ENCODE results near the gene COMMD7. TPM values are rescaled to one million over a fixed set of nuclear protein-coding genes. Genes with fewer than 3 reads are reported as not detected.

Gene COMMD7
- total RNA-seq, 1 experiment from 2014 or later = 13.2 TPM

DNA sequence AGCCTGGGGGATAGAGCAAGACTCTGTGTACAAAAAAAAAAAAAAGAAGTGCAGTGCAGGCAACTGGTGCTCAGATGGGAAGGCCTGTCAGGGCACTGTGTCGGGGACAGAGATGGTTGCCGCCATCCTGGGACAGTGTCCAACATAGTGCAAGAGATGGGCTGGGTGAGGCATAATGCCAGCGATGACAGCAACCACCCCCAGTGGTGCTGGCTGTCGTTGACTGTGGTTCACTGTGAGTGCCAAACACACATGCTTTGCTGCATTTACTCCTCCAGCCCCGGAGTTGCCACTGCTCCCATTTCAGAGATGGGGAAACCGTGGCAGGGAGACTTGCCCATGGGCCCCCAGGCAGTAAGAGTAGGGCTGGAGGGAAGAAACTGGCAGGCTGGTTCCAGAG, 64.3 kb downstream of the COMMD7 start:
- BruUV-seq (replicated peaks) = no TSS peak
- no peak overlapping the region for H3K9ac ChIP-seq (ENCODE audit: low read length)
- no peak overlapping the region for H3K27ac ChIP-seq (ENCODE audit: low read depth, low read length)
- H3K27me3 ChIP-seq (ENCODE audit: insufficient read depth, low read length) = no peaks in the 10 kb centered on the region
- H3K9me2 ChIP-seq (ENCODE audit: insufficient read depth) = no peaks in the 10 kb centered on the region
- TF ChIP-seq SIN3A (IDR thresholded peaks at IDR 0.05; ENCODE audit: low read depth) (no peak), POLR2A (IDR thresholded peaks at IDR 0.05; ENCODE audit: borderline replicate concordance, extremely low read depth, insufficient read depth, insufficient read length) (no peak), EZH2 (IDR thresholded peaks at IDR 0.05) (no peak), EGR1 (IDR thresholded peaks at IDR 0.05; ENCODE audit: low read depth) (no peak), SRF (IDR thresholded peaks at IDR 0.05; ENCODE audit: low read depth) (no peak), FOSL1 (IDR thresholded peaks at IDR 0.05; ENCODE audit: low read depth) (no peak), RAD21 (IDR thresholded peaks at IDR 0.05; ENCODE audit: low read depth) (no peak), ELF1 (IDR thresholded peaks at IDR 0.05; ENCODE audit: borderline replicate concordance, low read depth) (no peak), ZFX (IDR thresholded peaks at IDR 0.05) (no peak), TCF7L2 (IDR thresholded peaks at IDR 0.05; ENCODE audit: borderline replicate concordance, extremely low read depth, insufficient read depth, insufficient read length) (no peak), CBX3 (IDR thresholded peaks at IDR 0.05; ENCODE audit: low read depth) (no peak), CEBPB (IDR thresholded peaks at IDR 0.05; ENCODE audit: low read depth) (no peak)
- TF ChIP-seq, protein P1, sequence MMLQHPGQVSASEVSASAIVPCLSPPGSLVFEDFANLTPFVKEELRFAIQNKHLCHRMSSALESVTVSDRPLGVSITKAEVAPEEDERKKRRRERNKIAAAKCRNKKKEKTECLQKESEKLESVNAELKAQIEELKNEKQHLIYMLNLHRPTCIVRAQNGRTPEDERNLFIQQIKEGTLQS (IDR thresholded peaks at IDR 0.05) = no peak
- TF ChIP-seq, protein P2, sequence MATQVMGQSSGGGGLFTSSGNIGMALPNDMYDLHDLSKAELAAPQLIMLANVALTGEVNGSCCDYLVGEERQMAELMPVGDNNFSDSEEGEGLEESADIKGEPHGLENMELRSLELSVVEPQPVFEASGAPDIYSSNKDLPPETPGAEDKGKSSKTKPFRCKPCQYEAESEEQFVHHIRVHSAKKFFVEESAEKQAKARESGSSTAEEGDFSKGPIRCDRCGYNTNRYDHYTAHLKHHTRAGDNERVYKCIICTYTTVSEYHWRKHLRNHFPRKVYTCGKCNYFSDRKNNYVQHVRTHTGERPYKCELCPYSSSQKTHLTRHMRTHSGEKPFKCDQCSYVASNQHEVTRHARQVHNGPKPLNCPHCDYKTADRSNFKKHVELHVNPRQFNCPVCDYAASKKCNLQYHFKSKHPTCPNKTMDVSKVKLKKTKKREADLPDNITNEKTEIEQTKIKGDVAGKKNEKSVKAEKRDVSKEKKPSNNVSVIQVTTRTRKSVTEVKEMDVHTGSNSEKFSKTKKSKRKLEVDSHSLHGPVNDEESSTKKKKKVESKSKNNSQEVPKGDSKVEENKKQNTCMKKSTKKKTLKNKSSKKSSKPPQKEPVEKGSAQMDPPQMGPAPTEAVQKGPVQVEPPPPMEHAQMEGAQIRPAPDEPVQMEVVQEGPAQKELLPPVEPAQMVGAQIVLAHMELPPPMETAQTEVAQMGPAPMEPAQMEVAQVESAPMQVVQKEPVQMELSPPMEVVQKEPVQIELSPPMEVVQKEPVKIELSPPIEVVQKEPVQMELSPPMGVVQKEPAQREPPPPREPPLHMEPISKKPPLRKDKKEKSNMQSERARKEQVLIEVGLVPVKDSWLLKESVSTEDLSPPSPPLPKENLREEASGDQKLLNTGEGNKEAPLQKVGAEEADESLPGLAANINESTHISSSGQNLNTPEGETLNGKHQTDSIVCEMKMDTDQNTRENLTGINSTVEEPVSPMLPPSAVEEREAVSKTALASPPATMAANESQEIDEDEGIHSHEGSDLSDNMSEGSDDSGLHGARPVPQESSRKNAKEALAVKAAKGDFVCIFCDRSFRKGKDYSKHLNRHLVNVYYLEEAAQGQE (IDR thresholded peaks at IDR 0.05; ENCODE audit: low read depth) = no peak
- TF ChIP-seq, protein P3, sequence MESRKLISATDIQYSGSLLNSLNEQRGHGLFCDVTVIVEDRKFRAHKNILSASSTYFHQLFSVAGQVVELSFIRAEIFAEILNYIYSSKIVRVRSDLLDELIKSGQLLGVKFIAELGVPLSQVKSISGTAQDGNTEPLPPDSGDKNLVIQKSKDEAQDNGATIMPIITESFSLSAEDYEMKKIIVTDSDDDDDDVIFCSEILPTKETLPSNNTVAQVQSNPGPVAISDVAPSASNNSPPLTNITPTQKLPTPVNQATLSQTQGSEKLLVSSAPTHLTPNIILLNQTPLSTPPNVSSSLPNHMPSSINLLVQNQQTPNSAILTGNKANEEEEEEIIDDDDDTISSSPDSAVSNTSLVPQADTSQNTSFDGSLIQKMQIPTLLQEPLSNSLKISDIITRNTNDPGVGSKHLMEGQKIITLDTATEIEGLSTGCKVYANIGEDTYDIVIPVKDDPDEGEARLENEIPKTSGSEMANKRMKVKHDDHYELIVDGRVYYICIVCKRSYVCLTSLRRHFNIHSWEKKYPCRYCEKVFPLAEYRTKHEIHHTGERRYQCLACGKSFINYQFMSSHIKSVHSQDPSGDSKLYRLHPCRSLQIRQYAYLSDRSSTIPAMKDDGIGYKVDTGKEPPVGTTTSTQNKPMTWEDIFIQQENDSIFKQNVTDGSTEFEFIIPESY (IDR thresholded peaks at IDR 0.05; ENCODE audit: extremely low read depth, insufficient replicate concordance, low read length) = no peak
- TF ChIP-seq, protein P4, sequence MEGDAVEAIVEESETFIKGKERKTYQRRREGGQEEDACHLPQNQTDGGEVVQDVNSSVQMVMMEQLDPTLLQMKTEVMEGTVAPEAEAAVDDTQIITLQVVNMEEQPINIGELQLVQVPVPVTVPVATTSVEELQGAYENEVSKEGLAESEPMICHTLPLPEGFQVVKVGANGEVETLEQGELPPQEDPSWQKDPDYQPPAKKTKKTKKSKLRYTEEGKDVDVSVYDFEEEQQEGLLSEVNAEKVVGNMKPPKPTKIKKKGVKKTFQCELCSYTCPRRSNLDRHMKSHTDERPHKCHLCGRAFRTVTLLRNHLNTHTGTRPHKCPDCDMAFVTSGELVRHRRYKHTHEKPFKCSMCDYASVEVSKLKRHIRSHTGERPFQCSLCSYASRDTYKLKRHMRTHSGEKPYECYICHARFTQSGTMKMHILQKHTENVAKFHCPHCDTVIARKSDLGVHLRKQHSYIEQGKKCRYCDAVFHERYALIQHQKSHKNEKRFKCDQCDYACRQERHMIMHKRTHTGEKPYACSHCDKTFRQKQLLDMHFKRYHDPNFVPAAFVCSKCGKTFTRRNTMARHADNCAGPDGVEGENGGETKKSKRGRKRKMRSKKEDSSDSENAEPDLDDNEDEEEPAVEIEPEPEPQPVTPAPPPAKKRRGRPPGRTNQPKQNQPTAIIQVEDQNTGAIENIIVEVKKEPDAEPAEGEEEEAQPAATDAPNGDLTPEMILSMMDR (IDR thresholded peaks at IDR 0.05 in 2 of 3, conservative IDR thresholded peaks at IDR 0.05 in 1 of 3; ENCODE audit: borderline replicate concordance in 1 of 3, insufficient read depth in 1 of 3, low read depth in 2 of 3, low read length in 2 of 3) = no peak
- H3K36me3 ChIP-seq (ENCODE audit: control insufficient read depth in 1 of 2, insufficient read depth in 2 of 2, low read length in 2 of 2) = no peaks in the 10 kb centered on the region
- DNase-seq (ENCODE audit: low read depth, low spot score) = no peak
- H3K4me3 ChIP-seq (replicated peaks in 1 of 2; ENCODE audit: low read depth in 1 of 2, low read length in 2 of 2) = no peak overlapping the region
- H3K4me1 ChIP-seq (ENCODE audit: control insufficient read depth in 1 of 2, insufficient read depth in 2 of 2, low read length in 2 of 2) = peaks cover 11 to 20% of the 10 kb centered on the region in 2 experiments
- no peaks in the 10 kb centered on the region for H3K79me2 ChIP-seq (ENCODE audit: insufficient read depth, low read length)
- ChIA-PET RAD21 (ENCODE audit: low non-redundant PET in 1 of 2, low total read pairs in 2 of 2, uncharacterized antibody in 2 of 2, unreplicated experiment in 2 of 2) (no interaction called here), POLR2A (no interaction called here), CTCF (no interaction called here)
- ATAC-seq = no peak
- intact Hi-C loops (cut with micrococcal nuclease) = no loop called here
- no peaks in the 10 kb centered on the region for H4K20me1 ChIP-seq (ENCODE audit: insufficient read depth)
- no peak overlapping the region for H3K4me2 ChIP-seq (ENCODE audit: low read length)
- H2AFZ ChIP-seq (ENCODE audit: low read depth, low read length, poor library complexity, severe bottlenecking) = no peak overlapping the region
- H3K9me3 ChIP-seq (ENCODE audit: control insufficient read depth in 1 of 2, insufficient read depth in 1 of 2, low read depth in 1 of 2, low read length in 2 of 2) = no peaks in the 10 kb centered on the region

All from HCT116 (cell line).